Chondrocyte (in vitro differentiated cells): ENCODE data around the gene ZNF385C. TPM values are rescaled to one million over a fixed set of nuclear protein-coding genes. Genes with fewer than 3 reads are reported as not detected.

ENCODE experiments used
- DNase-seq: peaks from one replicate; pipeline ENCODE4 v3.0.0; 2021; ENCODE audit warnings: mixed read lengths, low spot score
- H3K27ac Mint-ChIP-seq: one replicate; pipeline ENCODE4 v1.8.0; 2021; ENCODE audit warnings: mild to moderate bottlenecking, moderate library complexity, mixed read lengths; ENCODE audit not compliant: unreplicated experiment
- H3K27me3 Mint-ChIP-seq: 2 replicates; pipeline ENCODE4 v1.8.0; 2021; ENCODE audit warnings: low read depth, mixed read lengths
- H3K36me3 Mint-ChIP-seq: 2 replicates; pipeline ENCODE4 v1.8.0; 2021; ENCODE audit warnings: low read depth, mixed read lengths
- H3K4me1 Mint-ChIP-seq: 2 replicates; pipeline ENCODE4 v1.8.0; 2021; ENCODE audit warnings: low read depth, mild to moderate bottlenecking, mixed read lengths
- H3K4me3 Mint-ChIP-seq: one replicate; pipeline ENCODE4 v1.8.0; 2021; ENCODE audit warnings: mild to moderate bottlenecking, moderate library complexity, mixed read lengths; ENCODE audit not compliant: unreplicated experiment
- H3K9me3 Mint-ChIP-seq: 2 replicates; pipeline ENCODE4 v1.8.0; 2021; ENCODE audit warnings: low read depth, mixed read lengths
- total RNA-seq: library from RNA; stranded (reverse); gene quantifications from 3 replicates; pipeline ENCODE4 v1.2.1, GENCODE V29; 2021
- TF ChIP-seq, protein P1 (sequence below): fragments of 200-600 bp; sonication (generic); IDR thresholded peaks from 2 replicates; pipeline ENCODE4 v1.5.0; 2021; ENCODE audit warnings: antibody characterized with exemption, mild to moderate bottlenecking, moderate library complexity

ZNF385C gene
- total RNA-seq, 1 donor from 2014 or later, result 0.07 TPM

DNA sequence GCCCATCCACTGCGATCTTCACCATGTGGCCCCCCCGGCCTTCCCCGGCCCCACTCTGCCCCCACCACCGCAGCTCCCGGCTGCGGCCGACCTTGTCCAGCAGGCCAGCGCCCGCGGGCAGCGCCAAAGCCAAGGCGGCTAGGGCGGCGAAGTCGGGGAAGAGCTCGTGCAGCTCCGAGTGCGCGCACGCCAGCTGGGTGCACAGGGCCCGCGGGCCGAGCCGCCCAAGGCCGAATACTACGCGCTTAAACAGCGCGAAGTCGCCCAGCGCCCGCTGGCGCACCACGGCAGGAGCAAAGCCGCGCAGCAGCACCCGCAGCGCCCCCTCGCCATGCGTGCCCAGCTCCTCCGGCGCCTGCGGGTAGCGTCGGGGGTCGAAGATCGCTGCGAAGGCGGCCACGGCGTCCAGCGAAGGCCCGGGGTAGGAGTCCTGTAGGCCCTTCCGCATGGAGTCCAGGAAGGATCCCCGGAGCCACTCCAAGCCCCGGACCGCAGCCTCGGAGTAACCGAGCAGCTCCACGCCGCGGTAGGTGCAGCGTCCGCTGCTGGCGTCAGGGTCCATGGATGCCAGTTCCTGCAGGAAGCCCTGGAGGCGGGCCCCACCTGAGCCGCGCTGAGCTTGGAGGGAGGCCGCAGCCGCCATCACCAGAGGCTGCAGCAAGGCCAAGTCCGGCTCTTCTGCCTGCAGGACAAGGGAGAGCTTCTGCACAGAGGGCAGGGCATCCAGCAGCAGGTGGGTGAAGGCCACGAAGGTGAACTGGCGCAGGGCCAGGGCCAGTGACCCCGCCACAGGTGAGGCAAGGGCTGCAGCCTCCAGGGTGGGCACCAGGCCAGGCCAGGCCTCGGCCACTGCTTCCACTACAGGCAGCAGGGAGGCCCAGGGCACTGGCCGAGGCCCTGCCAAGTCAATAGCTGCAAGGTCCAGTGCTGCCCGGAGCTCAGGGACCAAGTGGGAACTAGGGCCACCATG lies 58.2 kb downstream of the ZNF385C start:
- H3K27ac Mint-ChIP-seq, result no peak overlapping the region

DNA sequence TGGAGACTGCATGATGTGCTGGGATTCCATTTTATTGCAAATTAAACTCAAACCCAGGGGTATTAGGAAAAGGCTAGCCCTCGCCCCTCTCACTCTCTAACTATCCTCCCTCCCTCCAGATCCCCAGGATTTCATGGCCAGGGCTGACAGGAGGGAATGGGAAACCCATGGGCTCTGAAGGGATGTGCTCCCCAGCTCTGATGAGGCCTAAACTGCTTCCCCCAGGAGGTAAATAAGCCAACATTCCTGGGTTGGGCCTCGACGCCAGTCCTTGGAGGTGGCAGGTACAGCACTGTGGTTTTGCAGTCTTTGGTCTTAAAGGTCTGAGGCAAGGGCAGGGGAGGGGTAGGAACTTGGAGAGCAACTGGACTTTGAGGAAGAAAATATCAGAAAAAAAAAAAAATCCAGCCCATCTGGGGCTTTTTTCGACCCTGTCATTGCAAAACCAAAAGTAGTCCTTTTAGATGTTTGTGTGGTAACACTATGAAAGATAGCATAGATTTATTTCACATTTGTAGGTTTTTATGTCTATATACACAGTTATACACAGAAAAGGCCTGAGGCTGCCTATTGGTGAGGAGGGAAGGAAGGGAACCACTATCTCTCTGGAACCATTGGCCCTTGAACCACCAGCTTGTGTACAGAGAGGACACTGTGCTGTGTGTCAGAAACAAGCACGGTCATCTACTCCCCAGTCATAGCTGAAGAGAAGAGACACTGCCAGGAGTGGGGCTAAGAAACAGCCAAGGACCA lies 59.9 kb downstream of the ZNF385C start:
- H3K27me3 Mint-ChIP-seq, result no peaks in the 10 kb centered on the region
- DNase-seq, result no peak
- H3K9me3 Mint-ChIP-seq, result no peaks in the 10 kb centered on the region
- H3K4me1 Mint-ChIP-seq, result no peaks in the 10 kb centered on the region
- H3K27ac Mint-ChIP-seq, result no peak overlapping the region
- no peaks in the 10 kb centered on the region for H3K36me3 Mint-ChIP-seq
- no peak overlapping the region for H3K4me3 Mint-ChIP-seq
- TF ChIP-seq, protein P1, sequence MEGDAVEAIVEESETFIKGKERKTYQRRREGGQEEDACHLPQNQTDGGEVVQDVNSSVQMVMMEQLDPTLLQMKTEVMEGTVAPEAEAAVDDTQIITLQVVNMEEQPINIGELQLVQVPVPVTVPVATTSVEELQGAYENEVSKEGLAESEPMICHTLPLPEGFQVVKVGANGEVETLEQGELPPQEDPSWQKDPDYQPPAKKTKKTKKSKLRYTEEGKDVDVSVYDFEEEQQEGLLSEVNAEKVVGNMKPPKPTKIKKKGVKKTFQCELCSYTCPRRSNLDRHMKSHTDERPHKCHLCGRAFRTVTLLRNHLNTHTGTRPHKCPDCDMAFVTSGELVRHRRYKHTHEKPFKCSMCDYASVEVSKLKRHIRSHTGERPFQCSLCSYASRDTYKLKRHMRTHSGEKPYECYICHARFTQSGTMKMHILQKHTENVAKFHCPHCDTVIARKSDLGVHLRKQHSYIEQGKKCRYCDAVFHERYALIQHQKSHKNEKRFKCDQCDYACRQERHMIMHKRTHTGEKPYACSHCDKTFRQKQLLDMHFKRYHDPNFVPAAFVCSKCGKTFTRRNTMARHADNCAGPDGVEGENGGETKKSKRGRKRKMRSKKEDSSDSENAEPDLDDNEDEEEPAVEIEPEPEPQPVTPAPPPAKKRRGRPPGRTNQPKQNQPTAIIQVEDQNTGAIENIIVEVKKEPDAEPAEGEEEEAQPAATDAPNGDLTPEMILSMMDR, result no peak

More for the DNA sequence above, 58.2 kb downstream of the ZNF385C start:
- DNase-seq, result peak; percentile 92
- H3K4me1 Mint-ChIP-seq, result no peaks in the 10 kb centered on the region
- no peak overlapping the region for H3K4me3 Mint-ChIP-seq
- no peaks in the 10 kb centered on the region for H3K27me3 Mint-ChIP-seq
- TF ChIP-seq, protein P1, result no peak
- H3K36me3 Mint-ChIP-seq, result no peaks in the 10 kb centered on the region
- no peaks in the 10 kb centered on the region for H3K9me3 Mint-ChIP-seq

DNA sequence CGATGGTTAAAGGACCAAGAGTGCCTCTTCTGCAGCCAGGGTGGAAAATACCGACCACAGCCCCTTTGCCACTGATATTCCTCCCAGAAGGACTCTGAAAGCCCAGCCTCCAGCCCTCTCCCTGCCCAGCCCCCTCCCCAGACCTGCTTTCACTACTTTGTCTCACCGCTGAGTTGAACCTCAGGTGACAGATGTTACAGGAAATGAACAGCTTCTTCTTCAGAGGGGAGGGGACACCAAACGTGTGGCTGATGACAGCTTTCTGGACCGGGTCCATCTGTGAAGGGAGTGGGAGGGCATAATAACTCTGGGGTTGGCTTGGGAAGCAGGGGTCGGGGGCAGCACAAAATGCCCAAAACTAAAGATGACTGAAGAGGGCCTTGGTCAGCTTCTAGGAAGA lies 64.2 kb downstream of the ZNF385C start:
- H3K9me3 Mint-ChIP-seq, result no peaks in the 10 kb centered on the region
- DNase-seq, result no peak
- no peak overlapping the region for H3K27ac Mint-ChIP-seq
- TF ChIP-seq, protein P1, result no peak
- no peaks in the 10 kb centered on the region for H3K4me1 Mint-ChIP-seq
- no peaks in the 10 kb centered on the region for H3K36me3 Mint-ChIP-seq
- H3K4me3 Mint-ChIP-seq, result no peak overlapping the region
- peaks cover 3% of the 10 kb centered on the region for H3K27me3 Mint-ChIP-seq

DNA sequence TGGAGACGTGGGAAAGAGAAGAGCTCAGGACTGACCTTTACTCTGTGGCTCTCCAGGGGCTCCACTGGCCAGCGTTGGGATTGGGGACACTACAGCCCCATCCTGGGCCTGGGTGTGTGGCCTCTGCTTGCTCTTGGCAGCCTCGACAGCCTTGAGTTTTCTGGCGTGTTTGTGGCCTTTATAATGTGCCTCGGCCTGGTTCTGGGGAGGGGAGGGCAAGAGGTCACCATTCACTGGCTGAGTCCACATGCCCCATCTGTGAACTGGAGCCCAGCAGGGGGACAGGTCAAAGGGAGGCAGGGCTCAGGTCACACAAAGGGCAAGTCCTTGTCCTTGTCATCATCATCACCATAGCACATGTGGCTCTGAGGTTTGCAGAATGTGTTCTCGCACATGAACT lies 66.7 kb downstream of the ZNF385C start:
- DNase-seq, result no peak
- no peaks in the 10 kb centered on the region for H3K9me3 Mint-ChIP-seq
- TF ChIP-seq, protein P1, result no peak
- H3K27me3 Mint-ChIP-seq, result peaks cover 3% of the 10 kb centered on the region
- H3K27ac Mint-ChIP-seq, result no peak overlapping the region
- no peaks in the 10 kb centered on the region for H3K36me3 Mint-ChIP-seq
- no peaks in the 10 kb centered on the region for H3K4me1 Mint-ChIP-seq
- no peak overlapping the region for H3K4me3 Mint-ChIP-seq

DNA sequence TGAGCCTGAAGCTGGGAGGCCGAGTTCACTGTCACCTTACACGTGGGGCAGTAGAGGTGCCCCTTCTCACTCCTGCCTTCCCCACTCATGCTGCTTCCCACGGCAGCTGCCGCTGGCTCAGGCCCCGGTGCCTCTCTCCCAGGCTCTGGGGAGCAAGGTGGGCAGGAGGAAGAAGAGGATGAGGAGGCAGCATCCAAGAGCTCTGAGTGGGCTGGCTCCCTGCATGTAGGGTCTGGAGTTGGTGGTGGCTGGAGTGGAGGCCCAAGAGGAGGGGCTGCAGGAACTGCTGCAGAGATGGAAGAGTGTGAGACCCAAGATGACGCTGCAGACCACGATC lies 69.5 kb downstream of the ZNF385C start:
- Mint-ChIP-seq H3K9me3 (no peaks in the 10 kb centered on the region), H3K27me3 (peaks cover 3% of the 10 kb centered on the region), H3K4me3 (no peak overlapping the region), H3K27ac (no peak overlapping the region), H3K36me3 (no peaks in the 10 kb centered on the region), H3K4me1 (peaks cover 14% of the 10 kb centered on the region)
- TF ChIP-seq, protein P1, result no peak
- DNase-seq, result no peak
